ENCODE data around the gene DDX27. TPM values are rescaled to one million over a fixed set of nuclear protein-coding genes. Genes with fewer than 3 reads are reported as not detected.
"Not testable (repeated sequence)": the region's sequence is repeated elsewhere in the genome, so short reads cannot be mapped to it uniquely, and the experiment has no call there.

DDX27 gene
- total RNA-seq, 2 experiments from 2014 or later: 40.5 to 52.7 TPM

GRCh38 chr20:49185071-49185761, 34.0 kb upstream of the DDX27 start:
- Mint-ChIP-seq H3K4me3 (peak overlapping the region; percentile 38), H3K4me1 (peaks cover 55% of the 10 kb centered on the region), H3K27me3 (peaks cover 4% of the 10 kb centered on the region), H3K27ac (no peak overlapping the region), H3K36me3 (peaks cover 22% of the 10 kb centered on the region), H3K9me3 (ENCODE audit: low read depth) (no peaks in the 10 kb centered on the region)
- CTCF ChIA-PET: interaction anchor here (1.0 to 2.4 kb wide), 5 partner anchors 12 to 528 kb away, joined by 3 to 11 read pairs (median 3); no protein-coding TSS in a partner anchor
- ATAC-seq (no peak), DNase-seq (no peak)

- CTCF ChIA-PET: interaction anchor here (1.2 to 5.2 kb wide), 6 partner anchors 19 to 86 kb away, joined by 4 to 42 read pairs (median 6); no protein-coding TSS in a partner anchor
- H3K27me3 Mint-ChIP-seq: peaks cover 5% of the 10 kb centered on the region
- ATAC-seq: peak; percentile 34
- peaks cover 22% of the 10 kb centered on the region for H3K36me3 Mint-ChIP-seq
- H3K4me3 Mint-ChIP-seq: peak overlapping the region; percentile 91
- H3K27ac Mint-ChIP-seq: peak overlapping the region; percentile 83
- peak; percentile 78 for DNase-seq
- peaks cover 47% of the 10 kb centered on the region for H3K4me1 Mint-ChIP-seq
- no peaks in the 10 kb centered on the region for H3K9me3 Mint-ChIP-seq (ENCODE audit: low read depth)
These were observed 32.5 kb upstream of the DDX27 start for GRCh38 chr20:49186535-49187329.

DNA sequence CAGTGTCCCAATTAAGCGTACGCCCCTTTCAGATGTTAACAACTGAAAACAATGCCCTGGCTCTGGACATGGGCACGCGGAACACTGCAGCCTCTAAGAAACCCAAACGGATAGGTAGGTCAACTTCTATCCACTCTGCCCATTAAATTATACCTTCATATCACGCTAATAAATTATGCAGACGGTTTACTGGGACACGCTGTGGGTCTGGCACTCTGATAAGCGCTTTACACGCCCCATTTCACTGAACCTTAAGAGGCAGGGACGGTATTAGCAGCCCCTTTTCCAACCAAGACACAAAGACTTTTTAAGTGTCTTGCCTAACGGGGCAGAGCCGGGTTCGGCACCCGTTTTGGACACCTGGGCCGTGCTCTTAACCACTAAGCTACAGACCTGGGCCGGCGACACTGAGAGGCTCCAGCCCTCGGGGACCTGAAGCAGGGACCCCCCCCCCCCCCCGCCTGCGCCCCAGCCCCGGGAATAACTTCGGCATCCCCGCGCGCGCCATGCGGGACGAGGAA, 31.8 kb upstream of the DDX27 start:
- DNase-seq (peak; percentile 48), ATAC-seq (peak; percentile 7)
- CTCF ChIA-PET: interaction anchor here (1.2 to 5.2 kb wide), 5 partner anchors 20 to 86 kb away, joined by 4 to 42 read pairs (median 4); no protein-coding TSS in a partner anchor
- Mint-ChIP-seq H3K9me3 (ENCODE audit: low read depth) (no peaks in the 10 kb centered on the region), H3K27me3 (peaks cover 5% of the 10 kb centered on the region), H3K36me3 (peaks cover 22% of the 10 kb centered on the region), H3K27ac (peak overlapping the region; percentile 83), H3K4me1 (peaks cover 40% of the 10 kb centered on the region), H3K4me3 (peak overlapping the region; percentile 91)

GRCh38 chr20:49187851-49188641, 31.2 kb upstream of the DDX27 start, which contains the start of gene STAU1:
Gene STAU1, minus strand, starts transcription at chr20:49188334. Its CDS starts 22,133 bp downstream, at chr20:49166201.
- Mint-ChIP-seq H3K27me3 (peaks cover 5% of the 10 kb centered on the region), H3K27ac (peak within 1 kb of the TSS; percentile 89), H3K9me3 (ENCODE audit: low read depth) (no peaks in the 10 kb centered on the region), H3K4me3 (peak within 1 kb of the TSS; percentile 91), H3K36me3 (peaks cover 22% of the 10 kb centered on the region), H3K4me1 (peaks cover 37% of the 10 kb centered on the region)
- DNase-seq (peak; percentile 97), ATAC-seq (peak; percentile 94)
- CTCF ChIA-PET: interaction anchor here (0.9 to 5.2 kb wide), 7 partner anchors 22 to 925 kb away, joined by 3 to 42 read pairs (median 4); partner anchors contain the start of gene DDX27

DNA sequence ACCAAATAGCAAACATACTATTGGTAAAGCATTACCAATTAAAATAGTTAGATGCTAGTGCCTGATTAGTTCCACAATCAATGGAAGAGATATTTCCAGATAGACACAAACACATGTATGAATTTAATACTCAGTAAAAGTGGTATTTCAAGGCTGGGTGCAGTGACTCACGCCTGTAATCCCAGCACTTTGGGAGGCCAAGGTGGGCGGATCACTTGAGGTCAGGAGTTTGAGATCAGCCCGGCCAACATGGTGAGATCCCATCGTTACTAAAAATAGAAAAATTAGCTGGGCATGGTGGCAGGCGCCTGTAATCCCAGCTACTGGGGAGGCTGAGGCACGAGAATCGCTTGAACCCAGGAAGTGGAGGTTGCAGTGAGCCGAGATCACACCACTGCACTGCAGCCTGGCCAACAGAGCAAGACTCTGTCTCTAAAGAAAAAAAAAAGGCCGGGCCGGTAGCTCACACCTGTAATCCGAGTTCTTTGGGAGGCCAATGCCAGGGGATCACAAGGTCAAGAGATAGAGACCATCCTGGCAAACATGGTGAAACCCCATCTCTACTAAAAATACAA, 26.2 kb upstream of the DDX27 start:
- H3K36me3 Mint-ChIP-seq; ATAC-seq; H3K4me1 Mint-ChIP-seq; H3K27ac Mint-ChIP-seq; H3K27me3 Mint-ChIP-seq; H3K9me3 Mint-ChIP-seq (ENCODE audit: low read depth); H3K4me3 Mint-ChIP-seq; DNase-seq: not testable (repeated sequence)
- CTCF ChIA-PET: interaction anchor here (1.0 to 1.1 kb wide), 2 partner anchors 14 to 22 kb away, joined by 3 to 4 read pairs; no protein-coding TSS in a partner anchor

DNA sequence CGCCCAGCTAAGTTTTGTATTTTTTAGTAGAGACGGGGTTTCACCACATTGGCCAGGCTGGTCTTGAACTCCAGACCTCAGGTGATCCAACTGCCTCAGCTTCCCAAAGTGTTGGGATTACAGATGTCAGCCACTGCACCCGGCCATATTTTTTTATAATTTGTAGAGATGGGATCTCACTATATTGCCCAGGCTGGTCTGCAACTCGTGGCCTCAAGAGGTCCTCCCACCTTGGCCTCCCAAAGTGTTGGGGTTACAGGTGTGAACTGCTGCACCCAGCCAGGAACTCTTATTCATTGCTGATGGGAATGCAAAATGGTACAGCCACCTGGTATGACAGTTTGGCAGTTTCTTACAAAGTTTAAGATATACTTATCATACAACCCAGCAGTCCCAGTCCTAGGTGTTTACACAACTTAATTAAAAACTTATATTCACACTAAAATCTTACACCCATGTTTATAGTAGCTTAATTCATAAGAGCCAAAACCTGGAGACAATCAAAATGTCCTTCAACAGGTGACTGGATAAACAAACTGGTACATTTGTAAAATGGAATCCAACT, 19.4 kb upstream of the DDX27 start:
- no peaks in the 10 kb centered on the region for H3K36me3 Mint-ChIP-seq
- H3K4me3 Mint-ChIP-seq: no peak overlapping the region
- no peak for DNase-seq
- peaks cover 5% of the 10 kb centered on the region for H3K27me3 Mint-ChIP-seq
- no peaks in the 10 kb centered on the region for H3K4me1 Mint-ChIP-seq
- CTCF ChIA-PET: interaction anchor here (1.0 kb wide), 2 partner anchors 67 to 130 kb away, joined by 3 read pairs; no protein-coding TSS in a partner anchor
- H3K27ac Mint-ChIP-seq: no peak overlapping the region
- peaks cover 2% of the 10 kb centered on the region for H3K9me3 Mint-ChIP-seq (ENCODE audit: low read depth)
- no peak for ATAC-seq

- DNase-seq (no peak), ATAC-seq (no peak)
- H3K27ac Mint-ChIP-seq: no peak overlapping the region
- H3K36me3 Mint-ChIP-seq: no peaks in the 10 kb centered on the region
- CTCF ChIA-PET: interaction anchor here (1.6 kb wide), 1 partner anchor 13 kb away, joined by 6 read pairs; no protein-coding TSS in a partner anchor
- H3K9me3 Mint-ChIP-seq (ENCODE audit: low read depth): peaks cover 2% of the 10 kb centered on the region
- no peak overlapping the region for H3K4me3 Mint-ChIP-seq
- peaks cover 5% of the 10 kb centered on the region for H3K27me3 Mint-ChIP-seq
- no peaks in the 10 kb centered on the region for H3K4me1 Mint-ChIP-seq
These were observed 16.2 kb upstream of the DDX27 start for GRCh38 chr20:49203011-49203410.

DNA sequence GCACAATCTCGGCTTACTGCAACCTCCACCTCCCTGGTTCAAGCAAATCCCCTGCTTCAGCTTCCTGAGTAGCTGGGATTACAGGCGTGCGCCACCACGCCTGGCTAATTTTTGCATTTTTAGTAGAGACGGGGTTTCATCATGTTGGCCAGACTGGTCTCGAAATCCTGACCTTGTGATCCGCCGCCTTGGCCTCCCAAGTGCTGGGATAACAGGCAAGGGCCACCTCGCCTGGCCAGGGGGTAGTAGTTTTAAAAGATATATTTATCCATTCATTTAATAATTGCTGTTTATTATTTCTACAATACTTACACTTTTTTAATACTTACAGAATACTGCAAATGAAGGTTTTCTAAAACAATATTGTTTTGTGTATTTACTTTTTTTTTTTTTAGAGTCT, 15.5 kb upstream of the DDX27 start:
- Mint-ChIP-seq H3K27me3 (peaks cover 5% of the 10 kb centered on the region), H3K9me3 (ENCODE audit: low read depth) (peaks cover 2% of the 10 kb centered on the region), H3K4me1 (no peaks in the 10 kb centered on the region), H3K27ac (no peak overlapping the region), H3K4me3 (no peak overlapping the region), H3K36me3 (no peaks in the 10 kb centered on the region)
- DNase-seq (no peak), ATAC-seq (no peak)
- CTCF ChIA-PET: interaction anchor here (1.6 kb wide), 1 partner anchor 13 kb away, joined by 6 read pairs; no protein-coding TSS in a partner anchor

GRCh38 chr20:49207076-49207475, 12.1 kb upstream of the DDX27 start:
- no peak overlapping the region for H3K27ac Mint-ChIP-seq
- CTCF ChIA-PET: interaction anchor here (0.6 to 4.9 kb wide), 4 partner anchors 10 to 77 kb away, joined by 3 to 20 read pairs (median 6); no protein-coding TSS in a partner anchor
- peaks cover 6% of the 10 kb centered on the region for H3K9me3 Mint-ChIP-seq (ENCODE audit: low read depth)
- ATAC-seq: no peak
- no peaks in the 10 kb centered on the region for H3K4me1 Mint-ChIP-seq
- no peak for DNase-seq
- no peak overlapping the region for H3K4me3 Mint-ChIP-seq
- H3K36me3 Mint-ChIP-seq: peaks cover 7% of the 10 kb centered on the region
- peaks cover 2% of the 10 kb centered on the region for H3K27me3 Mint-ChIP-seq

DNA sequence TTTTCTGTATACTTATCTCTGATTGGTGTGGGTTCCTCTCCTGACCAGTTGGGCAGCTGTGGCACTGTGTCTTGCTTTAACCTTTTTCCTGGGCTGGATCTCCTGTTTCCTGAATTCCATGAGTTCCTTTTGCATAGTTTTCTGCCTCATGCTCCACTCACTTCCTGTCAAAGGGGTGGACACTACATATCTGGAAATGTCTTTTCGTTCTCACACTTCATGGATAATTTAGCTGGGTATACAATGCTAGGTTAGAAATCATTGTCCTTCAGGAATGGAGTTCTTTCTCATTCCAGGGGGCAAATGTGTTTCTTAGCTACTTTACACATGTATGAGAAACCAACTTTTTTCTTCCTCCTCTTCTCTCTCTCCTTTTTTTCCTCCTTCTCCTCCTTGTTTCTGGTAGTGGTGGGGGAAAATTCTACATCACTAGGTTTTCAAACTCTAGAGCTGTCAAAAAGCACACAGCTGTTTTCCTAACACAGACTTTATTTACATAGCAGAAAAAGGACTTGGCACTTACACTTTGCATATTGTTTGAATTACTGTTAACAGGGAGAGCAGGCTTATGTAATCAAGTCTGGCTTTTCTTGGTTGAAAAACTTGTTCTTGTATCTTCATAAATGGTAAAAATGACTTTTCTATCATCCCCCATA, 9.0 kb upstream of the DDX27 start:
- peaks cover 7% of the 10 kb centered on the region for H3K36me3 Mint-ChIP-seq
- no peak for ATAC-seq
- no peak overlapping the region for H3K27ac Mint-ChIP-seq
- peaks cover 6% of the 10 kb centered on the region for H3K9me3 Mint-ChIP-seq (ENCODE audit: low read depth)
- no peak overlapping the region for H3K4me3 Mint-ChIP-seq
- no peaks in the 10 kb centered on the region for H3K27me3 Mint-ChIP-seq
- no peak for DNase-seq
- H3K4me1 Mint-ChIP-seq: no peaks in the 10 kb centered on the region
- CTCF ChIA-PET: interaction anchor here (0.8 to 11.7 kb wide), 3 partner anchors 9 to 76 kb away, joined by 3 to 161 read pairs (median 3); partner anchors contain the start of gene DDX27

GRCh38 chr20:49210757-49211110, 8.5 kb upstream of the DDX27 start:
- ATAC-seq (no peak), DNase-seq (no peak)
- Mint-ChIP-seq H3K4me3 (no peak overlapping the region), H3K36me3 (peaks cover 7% of the 10 kb centered on the region), H3K27ac (no peak overlapping the region), H3K27me3 (no peaks in the 10 kb centered on the region), H3K4me1 (no peaks in the 10 kb centered on the region), H3K9me3 (ENCODE audit: low read depth) (peaks cover 6% of the 10 kb centered on the region)
- CTCF ChIA-PET: interaction anchor here (1.1 to 11.7 kb wide), 3 partner anchors 8 to 82 kb away, joined by 3 to 161 read pairs (median 3); partner anchors contain the start of gene DDX27

All from activated CD8-positive, alpha-beta memory T cell treated with anti-CD3 and anti-CD28 coated beads, Interleukin-2, amount 10 ng/mL, durations not matched to agents 7 days and 5 days (primary cell).